Measurements from ENCODE around the gene KRT86. TPM values are rescaled to one million over a fixed set of nuclear protein-coding genes. Genes with fewer than 3 reads are reported as not detected.

KRT86 gene
- total and polyA plus RNA-seq, 2 donors (not counting 1 experiment from before 2014, with no cell fraction given): not detected

DNA sequence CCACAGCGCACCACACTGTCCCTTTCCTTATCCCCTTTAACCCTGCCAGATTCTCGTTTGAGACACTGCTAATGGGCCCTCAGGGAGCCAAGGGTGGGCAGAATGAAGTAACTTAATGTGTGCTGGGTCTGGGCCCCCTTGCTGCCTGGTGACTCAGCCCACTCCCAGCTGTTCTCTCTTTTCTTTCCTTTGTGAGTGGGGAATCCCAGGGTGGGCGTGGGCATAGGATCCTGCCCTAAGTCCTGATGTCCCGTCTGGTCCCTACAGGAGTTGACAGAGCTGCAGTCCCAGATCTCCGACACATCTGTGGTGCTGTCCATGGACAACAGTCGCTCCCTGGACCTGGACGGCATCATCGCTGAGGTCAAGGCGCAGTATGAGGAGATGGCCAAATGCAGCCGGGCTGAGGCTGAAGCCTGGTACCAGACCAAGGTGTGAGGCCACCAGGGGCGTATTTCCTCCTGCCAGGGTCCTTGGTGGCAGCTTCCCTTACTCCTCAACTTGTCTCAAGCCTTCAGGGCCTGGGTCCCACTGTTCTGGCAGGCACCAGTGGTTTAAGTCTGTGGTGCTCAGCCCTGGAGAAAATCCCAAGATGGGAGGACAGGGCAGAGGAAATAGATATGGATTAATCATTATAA, 33.1 kb upstream of the KRT86 start:
- peaks cover 12% of the 10 kb centered on the region for H3K27me3 Mint-ChIP-seq
- no peak overlapping the region for H3K4me2 ChIP-seq (replicated peaks; ENCODE audit: low read depth, low read length, poor library complexity, severe bottlenecking)
- H3K9ac ChIP-seq (ENCODE audit: low read length): no peak overlapping the region
- no peaks in the 10 kb centered on the region for H3K9me3 ChIP-seq (ENCODE audit: control extremely low read depth in 1 of 3, control insufficient read depth in 2 of 3, insufficient read depth in 1 of 3, low read length in 2 of 3)
- WGBS (ENCODE audit: insufficient coverage): 89% methylated on average over 9 of the region's 11 CpGs
- ATAC-seq (ENCODE audit: low read depth) (no peak), DNase-seq (no peak)
- H3K27ac Mint-ChIP-seq: no peak overlapping the region
- ChIA-PET POLR2A (no interaction called here), CTCF (no interaction called here)
- no peak overlapping the region for H2AFZ ChIP-seq (ENCODE audit: insufficient read depth, low read depth, low read length, poor library complexity, severe bottlenecking)
- no peaks in the 10 kb centered on the region for H3K36me3 ChIP-seq (replicated peaks in 1 of 2; ENCODE audit: control extremely low read depth in 1 of 2, control insufficient read depth in 1 of 2, extremely low read depth in 1 of 2, insufficient read depth in 2 of 2, low read length in 1 of 2)
- peaks cover 7% of the 10 kb centered on the region for H3K4me1 Mint-ChIP-seq
- peaks cover 0 to 7% of the 10 kb centered on the region in 2 donors for H3K4me1 ChIP-seq (ENCODE audit: control insufficient read depth in 2 of 2, insufficient read depth in 2 of 2, low read length in 2 of 2)
- TF ChIP-seq EZH2 (IDR thresholded peaks at IDR 0.05; ENCODE audit: borderline replicate concordance, insufficient read depth, low read depth, low read length, poor library complexity, severe bottlenecking): no peak
- TF ChIP-seq, protein P1, sequence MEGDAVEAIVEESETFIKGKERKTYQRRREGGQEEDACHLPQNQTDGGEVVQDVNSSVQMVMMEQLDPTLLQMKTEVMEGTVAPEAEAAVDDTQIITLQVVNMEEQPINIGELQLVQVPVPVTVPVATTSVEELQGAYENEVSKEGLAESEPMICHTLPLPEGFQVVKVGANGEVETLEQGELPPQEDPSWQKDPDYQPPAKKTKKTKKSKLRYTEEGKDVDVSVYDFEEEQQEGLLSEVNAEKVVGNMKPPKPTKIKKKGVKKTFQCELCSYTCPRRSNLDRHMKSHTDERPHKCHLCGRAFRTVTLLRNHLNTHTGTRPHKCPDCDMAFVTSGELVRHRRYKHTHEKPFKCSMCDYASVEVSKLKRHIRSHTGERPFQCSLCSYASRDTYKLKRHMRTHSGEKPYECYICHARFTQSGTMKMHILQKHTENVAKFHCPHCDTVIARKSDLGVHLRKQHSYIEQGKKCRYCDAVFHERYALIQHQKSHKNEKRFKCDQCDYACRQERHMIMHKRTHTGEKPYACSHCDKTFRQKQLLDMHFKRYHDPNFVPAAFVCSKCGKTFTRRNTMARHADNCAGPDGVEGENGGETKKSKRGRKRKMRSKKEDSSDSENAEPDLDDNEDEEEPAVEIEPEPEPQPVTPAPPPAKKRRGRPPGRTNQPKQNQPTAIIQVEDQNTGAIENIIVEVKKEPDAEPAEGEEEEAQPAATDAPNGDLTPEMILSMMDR (IDR thresholded peaks at IDR 0.05): no peak
- H3K4me3 ChIP-seq (ENCODE audit: control extremely low read depth in 1 of 5, extremely low read depth in 1 of 5, insufficient read depth in 1 of 5, low read depth in 2 of 5, low read length in 4 of 5): no peak overlapping the region
- intact Hi-C loops (cut with micrococcal nuclease): no loop called here
- peaks cover 0 to 6% (median 0%) of the 10 kb centered on the region in 4 experiments for H3K27me3 ChIP-seq (replicated peaks in 1 of 4; ENCODE audit: control extremely low read depth in 1 of 4, control insufficient read depth in 3 of 4, insufficient read depth in 4 of 4, low read length in 3 of 4)
- no peak overlapping the region for H3K27ac ChIP-seq (ENCODE audit: low read length in 2 of 2)
- no peaks in the 10 kb centered on the region for H3K9me3 Mint-ChIP-seq (ENCODE audit: insufficient read depth)
- H4K20me1 ChIP-seq (ENCODE audit: control insufficient read depth, insufficient read depth, low read length, poor library complexity, severe bottlenecking): no peaks in the 10 kb centered on the region
- no peaks in the 10 kb centered on the region for H3K79me2 ChIP-seq (ENCODE audit: control insufficient read depth, insufficient read depth, low read length)
- H3K4me3 Mint-ChIP-seq: no peak overlapping the region

DNA sequence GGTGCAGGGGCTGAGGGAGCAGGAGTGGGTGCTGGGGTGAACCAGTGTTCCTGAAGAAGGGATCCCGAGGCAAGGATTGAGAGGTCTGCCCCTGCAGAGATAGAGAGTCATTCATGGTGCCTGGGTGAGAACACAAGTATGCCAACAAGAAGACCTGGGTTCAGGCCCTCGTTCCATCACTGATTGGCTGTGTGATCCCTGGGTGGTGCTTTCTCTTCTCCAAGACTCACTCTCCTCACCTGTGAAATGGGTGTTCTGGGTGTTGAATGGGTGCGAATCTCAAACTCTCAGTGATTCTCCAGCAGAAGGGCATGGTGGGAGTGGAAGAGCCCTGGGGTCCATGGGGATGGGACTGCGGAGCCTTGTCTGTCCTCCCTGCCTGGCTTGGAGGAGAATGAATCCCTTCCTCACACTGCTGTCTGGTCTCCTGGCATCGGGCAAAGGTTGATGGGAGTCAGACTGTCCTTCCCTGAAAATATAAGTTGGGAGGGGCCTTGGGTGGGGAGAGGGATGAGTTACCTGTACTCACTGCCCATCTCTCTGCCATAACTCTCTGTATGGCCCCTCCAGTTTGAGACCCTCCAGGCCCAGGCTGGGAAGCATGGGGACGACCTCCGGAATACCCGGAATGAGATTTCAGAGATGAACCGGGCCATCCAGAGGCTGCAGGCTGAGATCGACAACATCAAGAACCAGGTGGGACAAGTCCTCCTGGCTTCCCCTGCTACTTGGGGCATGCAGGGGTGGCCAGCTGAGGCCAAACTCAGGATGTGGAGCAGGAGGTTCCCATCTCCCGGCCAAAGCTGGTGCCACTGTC, 31.8 kb upstream of the KRT86 start:
- no peaks in the 10 kb centered on the region for H3K9me3 ChIP-seq (ENCODE audit: control extremely low read depth in 1 of 3, control insufficient read depth in 2 of 3, insufficient read depth in 1 of 3, low read length in 2 of 3)
- 95% methylated on average over 9 of the region's 11 CpGs for WGBS (ENCODE audit: insufficient coverage)
- H3K27me3 ChIP-seq (replicated peaks in 1 of 4; ENCODE audit: control extremely low read depth in 1 of 4, control insufficient read depth in 3 of 4, insufficient read depth in 4 of 4, low read length in 3 of 4): peaks cover 0 to 6% (median 0%) of the 10 kb centered on the region in 4 experiments
- ChIA-PET POLR2A (no interaction called here), CTCF (no interaction called here)
- ATAC-seq (ENCODE audit: low read depth): no peak
- no peak for DNase-seq
- H2AFZ ChIP-seq (ENCODE audit: insufficient read depth, low read depth, low read length, poor library complexity, severe bottlenecking): no peak overlapping the region
- H4K20me1 ChIP-seq (ENCODE audit: control insufficient read depth, insufficient read depth, low read length, poor library complexity, severe bottlenecking): no peaks in the 10 kb centered on the region
- no peak overlapping the region for H3K4me3 ChIP-seq (ENCODE audit: control extremely low read depth in 1 of 5, extremely low read depth in 1 of 5, insufficient read depth in 1 of 5, low read depth in 2 of 5, low read length in 4 of 5)
- no peaks in the 10 kb centered on the region for H3K79me2 ChIP-seq (ENCODE audit: control insufficient read depth, insufficient read depth, low read length)
- TF ChIP-seq EZH2 (IDR thresholded peaks at IDR 0.05; ENCODE audit: borderline replicate concordance, insufficient read depth, low read depth, low read length, poor library complexity, severe bottlenecking): no peak
- TF ChIP-seq, protein P1 (IDR thresholded peaks at IDR 0.05): no peak
- intact Hi-C loops (cut with micrococcal nuclease): no loop called here
- H3K4me1 ChIP-seq (ENCODE audit: control insufficient read depth in 2 of 2, insufficient read depth in 2 of 2, low read length in 2 of 2): peaks cover 0 to 7% of the 10 kb centered on the region in 2 donors
- H3K27ac Mint-ChIP-seq: no peak overlapping the region
- no peaks in the 10 kb centered on the region for H3K9me3 Mint-ChIP-seq (ENCODE audit: insufficient read depth)
- no peak overlapping the region for H3K4me3 Mint-ChIP-seq
- no peaks in the 10 kb centered on the region for H3K36me3 ChIP-seq (replicated peaks in 1 of 2; ENCODE audit: control extremely low read depth in 1 of 2, control insufficient read depth in 1 of 2, extremely low read depth in 1 of 2, insufficient read depth in 2 of 2, low read length in 1 of 2)
- H3K27me3 Mint-ChIP-seq: peaks cover 19% of the 10 kb centered on the region
- no peak overlapping the region for H3K4me2 ChIP-seq (replicated peaks; ENCODE audit: low read depth, low read length, poor library complexity, severe bottlenecking)
- H3K27ac ChIP-seq (ENCODE audit: low read length in 2 of 2): no peak overlapping the region
- H3K9ac ChIP-seq (ENCODE audit: low read length): no peak overlapping the region
- H3K4me1 Mint-ChIP-seq: peaks cover 7% of the 10 kb centered on the region
